GM12878 (cell line): ENCODE measurements around the gene GRM5. TPM values are rescaled to one million over a fixed set of nuclear protein-coding genes. Genes with fewer than 3 reads are reported as not detected.

Experiments
- ATAC-seq: fragments of 200-7000 bp; cut with Tn5 transposase; 3 replicates; pipeline ENCODE4 v1.9.1; 2020; ENCODE audit warnings: mild to moderate bottlenecking, moderate library complexity
- BruUV-seq: library from RNA; stranded (reverse); fragments of 400-500 nt; replicated peaks from 2 replicates; lab custom pipeline; 2021; lab: Mats Ljungman, UMichigan
- CTCF ChIA-PET: fragments of 300-600 bp; sonication (Branson Sonifier 250); formaldehyde crosslinking; extraction: SDS; loops from one replicate; lab custom pipeline; 2021; ENCODE audit warnings: inconsistent platforms; lab: Yijun Ruan, JAX
- POLR2A ChIA-PET: fragments of 350-600 bp; formaldehyde crosslinking; extraction: SDS; loops from one replicate; lab custom pipeline; 2021; ENCODE audit warnings: inconsistent platforms; lab: Charles Lee
- RAD21 ChIA-PET: fragments of 300-600 bp; sonication (Branson Sonifier 250); formaldehyde crosslinking; loops from one replicate; lab custom pipeline; 2023; ENCODE audit warnings: antibody characterized with exemption; ENCODE audit not compliant: unreplicated experiment; lab: Charles Lee
- SMC1A ChIA-PET: fragments of 300-600 bp; sonication (Branson Sonifier 250); formaldehyde crosslinking; loops from one replicate; lab custom pipeline; 2023; ENCODE audit not compliant: unreplicated experiment, uncharacterized antibody; lab: Charles Lee
- DNase-seq: peaks from one replicate; pipeline ENCODE4 v3.0.0-alpha.2; 2011; ENCODE audit warnings: low read depth, low spot score
- FAIRE-seq: peaks from 3 replicates; lab custom pipeline; 2011; peaks lifted over from hg19 to GRCh38; lab: Jason Lieb, UNC
- H2AFZ ChIP-seq: 2 replicates; pipeline ENCODE4 v1.6.0; 2011; ENCODE audit warnings: low read depth, low read length, control low read depth; ENCODE audit not compliant: control insufficient read depth
- H3K27ac ChIP-seq: 2 replicates; pipeline ENCODE4 v1.5.1; 2011; ENCODE audit warnings: control low read depth; ENCODE audit not compliant: control insufficient read depth, insufficient read depth
- H3K27me3 ChIP-seq, 2 experiments: replicated peaks in 1 of 2; 2 replicates each; pipeline versions ENCODE4 v1.6.0 to v1.6.1; 2011; ENCODE audit warnings: low read length in 1 of 2; ENCODE audit not compliant: control insufficient read depth in 2 of 2, insufficient read depth in 2 of 2
- H3K36me3 ChIP-seq, 2 experiments: 2 replicates each; pipeline ENCODE4 v1.5.1; 2011; ENCODE audit warnings: low read length in 1 of 2; ENCODE audit not compliant: control insufficient read depth in 2 of 2, insufficient read depth in 2 of 2
- H3K4me1 ChIP-seq: 2 replicates; pipeline ENCODE4 v1.6.1; 2011; ENCODE audit warnings: mild to moderate bottlenecking, low read length, moderate library complexity, mixed read lengths; ENCODE audit not compliant: control insufficient read depth, insufficient read depth
- H3K4me2 ChIP-seq: 2 replicates; pipeline ENCODE4 v1.6.0; 2011; ENCODE audit warnings: control low read depth; ENCODE audit not compliant: control insufficient read depth, insufficient read depth
- H3K4me3 ChIP-seq: fragments of 200-600 bp; sonication (generic); 2 replicates; pipeline ENCODE4 v1.5.1; 2016
- H3K79me2 ChIP-seq: 2 replicates; pipeline ENCODE4 v1.6.0; 2011; ENCODE audit warnings: low read length; ENCODE audit not compliant: control insufficient read depth, insufficient read depth
- H3K9ac ChIP-seq: 2 replicates; pipeline ENCODE4 v1.8.0; 2011; ENCODE audit warnings: low read length, control low read depth, mixed read lengths; ENCODE audit not compliant: control insufficient read depth, insufficient read depth
- H3K9me3 ChIP-seq: replicated peaks from 3 replicates; pipeline ENCODE4 v1.5.1; 2011; ENCODE audit warnings: mild to moderate bottlenecking, low read length; ENCODE audit not compliant: control insufficient read depth, insufficient read depth
- H4K20me1 ChIP-seq: 2 replicates; pipeline ENCODE4 v1.6.0; 2011; ENCODE audit not compliant: control insufficient read depth, insufficient read depth
- BHLHE40 ChIP-seq, 2 experiments: fragments of 450-650 bp in 1 of 2; IDR thresholded peaks; 2 replicates each; pipeline ENCODE4 v1.6.1; 2011 to 2017; ENCODE audit warnings: low read depth in 2 of 2, borderline replicate concordance in 1 of 2, improper control_type of control experiment in 1 of 2, low read length in 1 of 2, mild to moderate bottlenecking in 1 of 2
- CHD4 ChIP-seq: fragments of 200-600 bp; sonication (generic); IDR thresholded peaks from 2 replicates; pipeline ENCODE4 v1.6.1; 2016; ENCODE audit warnings: mild to moderate bottlenecking
- CREB1 ChIP-seq: IDR thresholded peaks from 2 replicates; pipeline ENCODE4 v1.6.1; 2012; ENCODE audit warnings: low read depth, mild to moderate bottlenecking, inconsistent platforms
- NFYB ChIP-seq: IDR thresholded peaks from 2 replicates; pipeline ENCODE4 v1.6.1; 2011; ENCODE audit warnings: low read depth, mild to moderate bottlenecking, low read length, improper control_type of control experiment, moderate library complexity; ENCODE audit not compliant: insufficient read depth
- ZNF217 ChIP-seq: fragments of 450-650 bp; IDR thresholded peaks from 2 replicates; pipeline ENCODE4 v1.6.1; 2017; ENCODE audit warnings: antibody characterized with exemption, mild to moderate bottlenecking
- ZSCAN29 ChIP-seq: fragments of 450-650 bp; IDR thresholded peaks from 2 replicates; pipeline ENCODE4 v1.6.1; 2017; ENCODE audit warnings: mild to moderate bottlenecking, moderate library complexity
- WGBS: methylation state at CpG from one replicate; pipeline ENCODE4 v1.1.6; 2016; ENCODE audit warnings: low lambda C conversion rate; ENCODE audit not compliant: insufficient replicate concordance, insufficient coverage; ENCODE audit errors: missing lambda C conversion rate; 5-methylcytosine and 5-hydroxymethylcytosine counted together
- in situ Hi-C: fragments of 300-500 bp; cut with MboI; formaldehyde crosslinking; loops from 9 replicates; pipeline ENCODE4 v1.14.3; 2018; ENCODE audit warnings: mixed read lengths
- intact Hi-C: fragments of 100-400 bp; cut with micrococcal nuclease; formaldehyde crosslinking; loops from one replicate; pipeline ENCODE4 v1.14.2; 2022; ENCODE audit not compliant: unreplicated experiment
- polyA plus RNA-seq, 11 experiments: library from polyadenylated mRNA; depleted of rRNA in 4 of 11; unstranded in 6 of 11; stranded (reverse) in 5 of 11; fragments of >200 nt; fragmentation: Nextera tagmentation in 4 of 11; fragmentation: Illumina TruSeq in 1 of 11; extraction: Ambion mirVana in 4 of 11; extraction: Trizol in 1 of 11; gene quantifications; 1 replicate in 1 of 11; 2 replicates in 10 of 11; pipeline versions ENCODE4 v1.2.1 to v1.2.3, GENCODE V29; 2011 to 2016; ENCODE audit warnings: inconsistent platforms in 2 of 11, missing spikeins in 2 of 11, low read depth in 1 of 11
- total RNA-seq, 4 experiments: library from RNA; depleted of rRNA in 3 of 4; stranded (reverse); fragments of >200 nt in 3 of 4; fragmentation: Illumina TruSeq in 1 of 4; extraction: Trizol in 1 of 4; gene quantifications; 2 replicates each; pipeline versions ENCODE4 v1.2.1 to v1.2.3, GENCODE V29; 2013 to 2021
- TF ChIP-seq, protein P1 (sequence below): fragments of 450-650 bp; IDR thresholded peaks from 2 replicates; pipeline ENCODE4 v1.6.1; 2016; ENCODE audit warnings: mild to moderate bottlenecking
- TF ChIP-seq, protein P2 (sequence below): fragments of 450-650 bp; conservative IDR thresholded peaks from 2 replicates; pipeline ENCODE4 v1.6.1; 2017; ENCODE audit warnings: mild to moderate bottlenecking, moderate library complexity
- TF ChIP-seq, protein P3 (sequence below): fragments of 450-650 bp; formaldehyde crosslinking; IDR thresholded peaks from 2 replicates; pipeline ENCODE4 v1.4.0; 2020; ENCODE audit warnings: mild to moderate bottlenecking, moderate library complexity

Gene GRM5
- total and polyA plus RNA-seq, 10 of the 15 experiments (the other 5 are each of a cell fraction or from before 2014, with no cell fraction given), result not detected

DNA sequence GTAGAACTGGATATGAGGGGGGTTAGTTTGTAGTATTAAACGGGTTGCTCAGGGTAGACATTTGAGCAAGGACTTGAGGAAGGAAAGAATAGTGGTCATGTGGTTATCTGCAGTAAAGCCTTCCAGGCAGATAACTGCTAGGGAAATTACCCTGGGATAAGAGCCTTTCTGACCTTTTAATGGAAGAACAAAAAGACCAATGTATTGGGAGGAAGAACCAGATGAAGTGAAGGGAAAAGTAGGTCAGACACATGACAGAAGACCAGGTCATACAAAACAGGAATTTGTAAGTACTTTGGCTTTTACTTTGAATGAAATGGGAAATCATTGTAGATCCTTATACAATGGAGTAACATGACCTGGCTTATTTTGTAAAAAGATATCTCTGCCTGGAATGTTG lies 486.3 kb downstream of the GRM5 start:
- Histone ChIP-seq H3K9ac (no peak overlapping the region), H3K4me3 (no peak overlapping the region), H3K36me3 (no peaks in the 10 kb centered on the region), H3K4me2 (no peak overlapping the region), H3K27ac (no peak overlapping the region), H4K20me1 (no peaks in the 10 kb centered on the region), H3K9me3 (no peaks in the 10 kb centered on the region), H3K27me3 (peaks cover 0 to 3% of the 10 kb centered on the region in 2 experiments; a peak in 1 of 4 replicates), H3K79me2 (no peaks in the 10 kb centered on the region), H3K4me1 (no peaks in the 10 kb centered on the region), H2AFZ (no peak overlapping the region)
- ChIA-PET CTCF (no interaction called here), SMC1A (no interaction called here), POLR2A (no interaction called here), RAD21 (no interaction called here)
- FAIRE-seq (no peak), DNase-seq (no peak), ATAC-seq (no peak)
- intact Hi-C loops (loop anchor here (5.0 kb wide), 1 partner anchor 48 kb away; no protein-coding TSS in a partner anchor), in situ Hi-C loops (no loop called here)
- WGBS, result 0% methylated on average over 1 of the region's 1 CpG
- BruUV-seq, result no TSS peak
- no peak for TF ChIP-seq ZNF217
- TF ChIP-seq, protein P1, sequence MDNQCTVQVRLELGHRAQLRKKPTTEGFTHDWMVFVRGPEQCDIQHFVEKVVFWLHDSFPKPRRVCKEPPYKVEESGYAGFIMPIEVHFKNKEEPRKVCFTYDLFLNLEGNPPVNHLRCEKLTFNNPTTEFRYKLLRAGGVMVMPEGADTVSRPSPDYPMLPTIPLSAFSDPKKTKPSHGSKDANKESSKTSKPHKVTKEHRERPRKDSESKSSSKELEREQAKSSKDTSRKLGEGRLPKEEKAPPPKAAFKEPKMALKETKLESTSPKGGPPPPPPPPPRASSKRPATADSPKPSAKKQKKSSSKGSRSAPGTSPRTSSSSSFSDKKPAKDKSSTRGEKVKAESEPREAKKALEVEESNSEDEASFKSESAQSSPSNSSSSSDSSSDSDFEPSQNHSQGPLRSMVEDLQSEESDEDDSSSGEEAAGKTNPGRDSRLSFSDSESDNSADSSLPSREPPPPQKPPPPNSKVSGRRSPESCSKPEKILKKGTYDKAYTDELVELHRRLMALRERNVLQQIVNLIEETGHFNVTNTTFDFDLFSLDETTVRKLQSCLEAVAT, result no peak
- TF ChIP-seq, protein P2, sequence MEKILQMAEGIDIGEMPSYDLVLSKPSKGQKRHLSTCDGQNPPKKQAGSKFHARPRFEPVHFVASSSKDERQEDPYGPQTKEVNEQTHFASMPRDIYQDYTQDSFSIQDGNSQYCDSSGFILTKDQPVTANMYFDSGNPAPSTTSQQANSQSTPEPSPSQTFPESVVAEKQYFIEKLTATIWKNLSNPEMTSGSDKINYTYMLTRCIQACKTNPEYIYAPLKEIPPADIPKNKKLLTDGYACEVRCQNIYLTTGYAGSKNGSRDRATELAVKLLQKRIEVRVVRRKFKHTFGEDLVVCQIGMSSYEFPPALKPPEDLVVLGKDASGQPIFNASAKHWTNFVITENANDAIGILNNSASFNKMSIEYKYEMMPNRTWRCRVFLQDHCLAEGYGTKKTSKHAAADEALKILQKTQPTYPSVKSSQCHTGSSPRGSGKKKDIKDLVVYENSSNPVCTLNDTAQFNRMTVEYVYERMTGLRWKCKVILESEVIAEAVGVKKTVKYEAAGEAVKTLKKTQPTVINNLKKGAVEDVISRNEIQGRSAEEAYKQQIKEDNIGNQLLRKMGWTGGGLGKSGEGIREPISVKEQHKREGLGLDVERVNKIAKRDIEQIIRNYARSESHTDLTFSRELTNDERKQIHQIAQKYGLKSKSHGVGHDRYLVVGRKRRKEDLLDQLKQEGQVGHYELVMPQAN, result no peak
- TF ChIP-seq ZSCAN29, result no peak
- no peak for TF ChIP-seq CHD4
- TF ChIP-seq, protein P3, sequence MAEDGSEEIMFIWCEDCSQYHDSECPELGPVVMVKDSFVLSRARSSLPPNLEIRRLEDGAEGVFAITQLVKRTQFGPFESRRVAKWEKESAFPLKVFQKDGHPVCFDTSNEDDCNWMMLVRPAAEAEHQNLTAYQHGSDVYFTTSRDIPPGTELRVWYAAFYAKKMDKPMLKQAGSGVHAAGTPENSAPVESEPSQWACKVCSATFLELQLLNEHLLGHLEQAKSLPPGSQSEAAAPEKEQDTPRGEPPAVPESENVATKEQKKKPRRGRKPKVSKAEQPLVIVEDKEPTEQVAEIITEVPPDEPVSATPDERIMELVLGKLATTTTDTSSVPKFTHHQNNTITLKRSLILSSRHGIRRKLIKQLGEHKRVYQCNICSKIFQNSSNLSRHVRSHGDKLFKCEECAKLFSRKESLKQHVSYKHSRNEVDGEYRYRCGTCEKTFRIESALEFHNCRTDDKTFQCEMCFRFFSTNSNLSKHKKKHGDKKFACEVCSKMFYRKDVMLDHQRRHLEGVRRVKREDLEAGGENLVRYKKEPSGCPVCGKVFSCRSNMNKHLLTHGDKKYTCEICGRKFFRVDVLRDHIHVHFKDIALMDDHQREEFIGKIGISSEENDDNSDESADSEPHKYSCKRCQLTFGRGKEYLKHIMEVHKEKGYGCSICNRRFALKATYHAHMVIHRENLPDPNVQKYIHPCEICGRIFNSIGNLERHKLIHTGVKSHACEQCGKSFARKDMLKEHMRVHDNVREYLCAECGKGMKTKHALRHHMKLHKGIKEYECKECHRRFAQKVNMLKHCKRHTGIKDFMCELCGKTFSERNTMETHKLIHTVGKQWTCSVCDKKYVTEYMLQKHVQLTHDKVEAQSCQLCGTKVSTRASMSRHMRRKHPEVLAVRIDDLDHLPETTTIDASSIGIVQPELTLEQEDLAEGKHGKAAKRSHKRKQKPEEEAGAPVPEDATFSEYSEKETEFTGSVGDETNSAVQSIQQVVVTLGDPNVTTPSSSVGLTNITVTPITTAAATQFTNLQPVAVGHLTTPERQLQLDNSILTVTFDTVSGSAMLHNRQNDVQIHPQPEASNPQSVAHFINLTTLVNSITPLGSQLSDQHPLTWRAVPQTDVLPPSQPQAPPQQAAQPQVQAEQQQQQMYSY, result no peak
- no peak for TF ChIP-seq BHLHE40 (IDR thresholded peaks at IDR 0.05; ENCODE audit: borderline replicate concordance in 1 of 2, low read depth in 2 of 2, low read length in 1 of 2)
- TF ChIP-seq CREB1, result no peak
- no peak for TF ChIP-seq NFYB
